Ishikawa (cell line): ENCODE measurements around the gene FGF1.

Experiments used
- CEBPB ChIP-seq: IDR thresholded peaks from 2 replicates; pipeline ENCODE4 v1.6.1; 2012
- FOXM1 ChIP-seq: IDR thresholded peaks from 2 replicates; pipeline ENCODE4 v1.6.1; 2012; ENCODE audit warnings: low read depth, borderline replicate concordance
- REST ChIP-seq: IDR thresholded peaks from 2 replicates; pipeline ENCODE4 v1.6.1; 2012; ENCODE audit warnings: low read depth, mild to moderate bottlenecking
- TEAD4 ChIP-seq: IDR thresholded peaks from 2 replicates; pipeline ENCODE4 v1.6.1; 2012
- USF1 ChIP-seq: IDR thresholded peaks from 2 replicates; pipeline ENCODE4 v1.6.1; 2012

GRCh38 chr5:142652563-142652962 lies 33.3 kb downstream of the FGF1 start:
- no peak for TF ChIP-seq TEAD4
- no peak for TF ChIP-seq REST
- TF ChIP-seq FOXM1 = no peak
- TF ChIP-seq CEBPB = no peak
- TF ChIP-seq USF1 = no peak
